HepG2 (cell line): ENCODE measurements around the gene BBS4. TPM values are rescaled to one million over a fixed set of nuclear protein-coding genes. Genes with fewer than 3 reads are reported as not detected.
"Not testable (repeated sequence)": the region's sequence is repeated elsewhere in the genome, so short reads cannot be mapped to it uniquely, and the experiment has no call there.

Experiments used
- ATAC-seq: fragments of 200-7000 bp; cut with Tn5 transposase; 3 replicates; pipeline ENCODE4 v1.9.1; 2020; ENCODE audit warnings: mild to moderate bottlenecking, moderate library complexity
- BruUV-seq: library from RNA; stranded (reverse); fragments of 400-500 nt; replicated peaks from 2 replicates; lab custom pipeline; 2021; lab: Mats Ljungman, UMichigan
- CTCF ChIA-PET: fragments of 300-600 bp; formaldehyde crosslinking; extraction: SDS; loops from one replicate; lab custom pipeline; 2021; ENCODE audit warnings: low total read pairs, inconsistent platforms, low intra/inter-chr PET ratio; lab: Yijun Ruan, JAX
- POLR2A ChIA-PET: fragments of 350-600 bp; sonication (Branson Sonifier 250); formaldehyde crosslinking; loops from one replicate; lab custom pipeline; 2020; ENCODE audit warnings: antibody characterized with exemption, inconsistent platforms; lab: Yijun Ruan, JAX
- DNase-seq: peaks from one replicate; pipeline ENCODE4 v3.0.0-alpha.2; 2015; ENCODE audit warnings: low spot score
- FAIRE-seq: peaks from 3 replicates; lab custom pipeline; 2011; peaks lifted over from hg19 to GRCh38; lab: Jason Lieb, UNC
- H2AFZ ChIP-seq: one replicate; pipeline ENCODE4 v1.6.1; 2011; ENCODE audit warnings: low read length, inconsistent platforms
- H3K27ac ChIP-seq: fragments of 300-600 bp; 3 replicates; pipeline ENCODE4 v1.8.0; 2011; ENCODE audit warnings: mixed run types, mild to moderate bottlenecking, mixed read lengths, low read length, inconsistent platforms; ENCODE audit not compliant: insufficient read depth; ENCODE audit errors: extremely low read length
- H3K27me3 ChIP-seq, 2 experiments: fragments of 200-600 bp in 1 of 2; 2 replicates in 1 of 2; 3 replicates in 1 of 2; pipeline versions ENCODE4 v1.6.0 to v1.8.0; 2011; ENCODE audit warnings: low read length in 2 of 2, mild to moderate bottlenecking in 2 of 2, moderate library complexity in 2 of 2, inconsistent platforms in 1 of 2; ENCODE audit not compliant: insufficient read depth in 2 of 2, control insufficient read depth in 1 of 2
- H3K36me3 ChIP-seq, 2 experiments: fragments of 200-600 bp in 1 of 2; replicated peaks in 1 of 2; 2 replicates in 1 of 2; 3 replicates in 1 of 2; pipeline versions ENCODE4 v1.5.1 to v1.8.0; 2011; ENCODE audit warnings: low read length in 2 of 2, inconsistent platforms in 1 of 2; ENCODE audit not compliant: insufficient read depth in 2 of 2, control insufficient read depth in 1 of 2
- H3K4me1 ChIP-seq: 2 replicates; pipeline ENCODE4 v1.5.1; 2012; ENCODE audit warnings: low read length, inconsistent platforms; ENCODE audit not compliant: insufficient read depth
- H3K4me2 ChIP-seq: 2 replicates; pipeline ENCODE4 v1.6.0; 2011; ENCODE audit warnings: low read depth, low read length, inconsistent platforms
- H3K4me3 ChIP-seq, 3 experiments: fragments of 200-600 bp in 1 of 3; sonication (generic), shearing (Covaris generic) in 1 of 3; replicated peaks in 1 of 3; 2 replicates each; pipeline ENCODE4 v1.5.1; 2011 to 2016; ENCODE audit warnings: low read length in 3 of 3, inconsistent platforms in 2 of 3, low read depth in 2 of 3, mild to moderate bottlenecking in 2 of 3, control low read depth in 1 of 3, mixed read lengths in 1 of 3; ENCODE audit not compliant: insufficient read depth in 1 of 3
- H3K79me2 ChIP-seq: one replicate; pipeline ENCODE4 v1.6.1; 2011; ENCODE audit warnings: low read length, inconsistent platforms; ENCODE audit not compliant: insufficient read depth
- H3K9ac ChIP-seq: 2 replicates; pipeline ENCODE4 v1.6.0; 2011; ENCODE audit warnings: mild to moderate bottlenecking, low read depth, low read length, inconsistent platforms; ENCODE audit not compliant: insufficient read depth
- H3K9me3 ChIP-seq: 2 replicates; pipeline ENCODE4 v1.5.1; 2012; ENCODE audit warnings: mild to moderate bottlenecking, low read length
- H4K20me1 ChIP-seq: 2 replicates; pipeline ENCODE4 v1.6.0; 2011; ENCODE audit warnings: inconsistent platforms, mild to moderate bottlenecking, low read length, moderate library complexity; ENCODE audit not compliant: insufficient read depth
- AHR ChIP-seq: IDR thresholded peaks from 2 replicates; pipeline ENCODE4 v1.6.1; 2018; ENCODE audit warnings: missing genetic modification reagents, missing compliant biosample characterization
- E2F5 ChIP-seq: sonication (generic); formaldehyde crosslinking; conservative IDR thresholded peaks from 2 replicates; pipeline ENCODE4 v1.4.0; 2020; ENCODE audit warnings: missing genetic modification reagents
- ELF1 ChIP-seq: sonication (generic); formaldehyde crosslinking; IDR thresholded peaks from 2 replicates; pipeline ENCODE4 v1.4.0; 2020; ENCODE audit warnings: missing genetic modification reagents
- FOXP4 ChIP-seq: sonication (generic); formaldehyde crosslinking; IDR thresholded peaks from 2 replicates; pipeline ENCODE4 v1.4.0; 2020; ENCODE audit warnings: missing genetic modification reagents
- GABPB1 ChIP-seq: IDR thresholded peaks from 2 replicates; pipeline ENCODE4 v1.6.1; 2016; ENCODE audit warnings: mild to moderate bottlenecking, missing genetic modification reagents, moderate library complexity, missing compliant biosample characterization
- GATAD1 ChIP-seq: IDR thresholded peaks from 2 replicates; pipeline ENCODE4 v1.6.1; 2016; ENCODE audit warnings: missing genetic modification reagents, missing compliant biosample characterization
- HMGXB4 ChIP-seq, 2 experiments: sonication (generic) in 1 of 2; formaldehyde crosslinking in 1 of 2; IDR thresholded peaks; 2 replicates each; pipeline versions ENCODE4 v1.4.0 to v1.6.1; 2018 to 2020; ENCODE audit warnings: missing genetic modification reagents in 2 of 2, borderline replicate concordance in 1 of 2, low read depth in 1 of 2, mild to moderate bottlenecking in 1 of 2, missing biosample characterization in 1 of 2
- HOXA3 ChIP-seq: sonication (generic); formaldehyde crosslinking; IDR thresholded peaks from 2 replicates; pipeline ENCODE4 v1.5.0; 2020; ENCODE audit warnings: missing genetic modification reagents
- HOXD1 ChIP-seq: sonication (generic); formaldehyde crosslinking; IDR thresholded peaks from 2 replicates; pipeline ENCODE4 v1.5.0; 2020; ENCODE audit warnings: missing genetic modification reagents
- MAX ChIP-seq: IDR thresholded peaks from 2 replicates; pipeline ENCODE4 v1.6.1; 2012; ENCODE audit warnings: inconsistent platforms
- PATZ1 ChIP-seq: sonication (generic); formaldehyde crosslinking; IDR thresholded peaks from 2 replicates; pipeline ENCODE4 v1.4.0; 2020; ENCODE audit warnings: missing genetic modification reagents
- PHF8 ChIP-seq: sonication (generic); formaldehyde crosslinking; IDR thresholded peaks from 2 replicates; pipeline ENCODE4 v1.5.0; 2020; ENCODE audit warnings: missing genetic modification reagents
- RARA ChIP-seq: IDR thresholded peaks from 2 replicates; pipeline ENCODE4 v1.6.1; 2016; ENCODE audit warnings: missing genetic modification reagents, missing compliant biosample characterization
- SAP130 ChIP-seq: IDR thresholded peaks from 2 replicates; pipeline ENCODE4 v1.6.1; 2016; ENCODE audit warnings: low read depth
- THAP11 ChIP-seq: IDR thresholded peaks from 2 replicates; pipeline ENCODE4 v1.6.1; 2016; ENCODE audit warnings: missing biosample characterization, missing genetic modification reagents
- ZFY ChIP-seq: sonication (generic); formaldehyde crosslinking; IDR thresholded peaks from 2 replicates; pipeline ENCODE4 v1.4.0; 2020; ENCODE audit warnings: missing genetic modification reagents
- ZNF160 ChIP-seq: sonication (generic); formaldehyde crosslinking; IDR thresholded peaks from 2 replicates; pipeline ENCODE4 v1.8.0; 2022; ENCODE audit warnings: mild to moderate bottlenecking, inconsistent platforms, missing genetic modification reagents
- ZNF792 ChIP-seq: IDR thresholded peaks from 2 replicates; pipeline ENCODE4 v1.6.1; 2016
- WGBS: methylation state at CpG from one replicate; pipeline ENCODE4 v1.1.6; 2017; ENCODE audit warnings: low lambda C conversion rate; 5-methylcytosine and 5-hydroxymethylcytosine counted together
- in situ Hi-C: cut with HindIII; loops from 2 replicates; pipeline ENCODE4 v1.10.0; 2017; ENCODE audit warnings: low pct_unique_long_range_greater_than_20kb; ENCODE audit not compliant: extremely low pct_ligation_motif_present
- intact Hi-C: fragments of 100-400 bp; cut with micrococcal nuclease; formaldehyde crosslinking; loops from one replicate; pipeline ENCODE4 v1.10.0; 2022; ENCODE audit not compliant: unreplicated experiment
- polyA plus RNA-seq, 8 experiments: library from polyadenylated mRNA; depleted of rRNA in 3 of 8; stranded (reverse) in 7 of 8; unstranded in 1 of 8; fragments of >200 nt; fragmentation: Illumina TruSeq in 4 of 8; extraction: Trizol in 4 of 8; gene quantifications; 2 replicates each; pipeline versions ENCODE4 v1.2.1 to v1.2.3, GENCODE V29; 2011 to 2016; ENCODE audit warnings: low read depth in 4 of 8, missing spikeins in 1 of 8, mixed read lengths in 1 of 8; ENCODE audit not compliant: insufficient read depth in 1 of 8
- total RNA-seq, 5 experiments: library from RNA; depleted of rRNA; stranded (reverse); fragments of >200 nt; fragmentation: Illumina TruSeq; extraction: Trizol; gene quantifications; 2 replicates each; pipeline ENCODE4 v1.2.3, GENCODE V29; 2016; ENCODE audit warnings: low read depth in 1 of 5

Gene BBS4
- total and polyA plus RNA-seq, 2 of the 13 experiments (the other 11 are each of a cell fraction or from before 2014, with no cell fraction given), result 16.0 to 21.3 TPM

- H3K9me3 ChIP-seq, H3K27ac ChIP-seq, H2AFZ ChIP-seq, FAIRE-seq, H3K27me3 ChIP-seq, H3K4me1 ChIP-seq, H3K36me3 ChIP-seq, POLR2A ChIA-PET, H3K79me2 ChIP-seq, in situ Hi-C loops, CTCF ChIA-PET, intact Hi-C loops, BruUV-seq, H4K20me1 ChIP-seq, H3K9ac ChIP-seq: not testable (repeated sequence)
- H3K4me3 ChIP-seq, result peak overlapping the region in 2 of 3 experiments; percentile 41 to 46; a peak in 3 of 6 replicates
- ATAC-seq (peak; percentile 75), DNase-seq (peak; percentile 69)
- H3K4me2 ChIP-seq, result peak overlapping the region; percentile 27; the same call in 1 of the 2 replicates
- WGBS, result no CpG with 5 or more reads among the region's 43 CpGs
- 0 out of 2 replicates have a peak, but pooled peaks have one; percentile 32 for TF ChIP-seq E2F5
- TF ChIP-seq HMGXB4 (CRISPR knock-in tag; IDR thresholded peaks at IDR 0.05; ENCODE audit: borderline replicate concordance in 1 of 2, low read depth in 1 of 2), result peak in 1 of 2 experiments; percentile 35; a peak in 1 of 4 replicates
- peak; percentile 92 for TF ChIP-seq GATAD1
- TF ChIP-seq RARA (CRISPR knock-in tag), result peak; percentile 35; the same call in 1 of the 2 replicates
- TF ChIP-seq ELF1 (CRISPR knock-in tag), result peak; percentile 81
- TF ChIP-seq PHF8 (CRISPR knock-in tag), result peak; percentile 76
- 0 out of 2 replicates have a peak, but pooled peaks have one; percentile 39 for TF ChIP-seq HOXD1 (CRISPR knock-in tag)
- TF ChIP-seq GABPB1 (CRISPR knock-in tag), result peak; percentile 88
- peak; percentile 62; the same call in 1 of the 2 replicates for TF ChIP-seq HOXA3 (CRISPR knock-in tag)
- TF ChIP-seq ZNF160 (CRISPR knock-in tag), result 0 out of 2 replicates have a peak, but pooled peaks have one; percentile 31
- peak; percentile 83 for TF ChIP-seq ZFY (CRISPR knock-in tag)
- TF ChIP-seq AHR (CRISPR knock-in tag), result 0 out of 2 replicates have a peak, but pooled peaks have one; percentile 44
- TF ChIP-seq ZNF792, result peak; percentile 38; the same call in 1 of the 2 replicates
- peak; percentile 60; the same call in 1 of the 2 replicates for TF ChIP-seq PATZ1 (CRISPR knock-in tag)
- TF ChIP-seq THAP11 (CRISPR knock-in tag), result peak; percentile 81
- 0 out of 2 replicates have a peak, but pooled peaks have one; percentile 21 for TF ChIP-seq FOXP4 (CRISPR knock-in tag)
- peak; percentile 26; the same call in 1 of the 2 replicates for TF ChIP-seq MAX
- TF ChIP-seq SAP130 (CRISPR knock-in tag), result peak; percentile 87
Measured at GRCh38 chr15:72636519-72637282, 49.3 kb upstream of the BBS4 start.
